NCI-H1694 treated with DMSO at 0.1 percent for 48 hours (cell line): ENCODE data around the gene MEF2D.

Source experiments
- DNase-seq: peaks from one replicate; lab custom pipeline; 2025; lab: John Stamatoyannopoulos, UW

The MEF2D gene

GRCh38 chr1:156500543-156500792 lies at the start of gene MEF2D:
TSS of gene MEF2D (minus strand) at chr1:156500775. CDS start at chr1:156483292, 17,483 bp downstream.
- no peak for DNase-seq

DNA sequence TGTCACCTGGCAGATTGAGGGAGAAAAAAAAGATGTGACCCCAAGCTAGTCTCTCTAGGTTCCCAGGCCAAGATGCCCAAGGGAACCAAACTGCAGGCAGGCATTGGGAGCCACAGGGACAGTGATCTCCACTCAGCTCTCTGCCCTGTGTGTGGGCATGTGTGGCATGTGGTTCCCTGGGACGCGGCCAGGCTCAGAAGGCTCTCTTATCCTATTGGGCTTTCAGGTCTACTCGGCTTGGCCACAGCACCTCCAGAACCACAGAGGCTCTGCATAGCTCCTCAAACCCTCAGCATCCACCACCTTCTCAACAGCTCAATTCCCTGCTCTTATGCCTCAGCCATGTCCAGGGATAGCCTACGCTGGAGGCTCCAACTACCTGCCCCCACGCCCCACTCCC lies 49.8 kb upstream of the MEF2D start:
- no peak for DNase-seq

DNA sequence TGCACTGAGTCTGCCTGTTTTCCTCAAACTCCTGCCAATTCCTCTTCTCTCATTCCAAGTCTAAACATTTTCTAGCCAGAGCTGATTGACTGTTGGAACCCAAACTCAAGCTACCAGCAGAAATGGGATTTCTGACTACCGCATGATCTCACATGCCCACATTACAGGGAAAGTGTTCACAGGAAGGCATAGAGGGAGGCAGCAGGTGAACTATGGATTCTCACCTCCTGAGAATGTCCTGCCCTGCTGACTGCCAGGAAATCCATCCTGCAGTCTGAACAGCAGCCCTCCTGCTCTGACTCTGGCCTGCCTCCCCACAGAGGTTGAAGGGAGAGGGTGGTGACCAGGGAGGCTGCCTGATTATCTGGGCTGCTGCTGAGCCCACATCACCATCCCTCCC lies 49.3 kb upstream of the MEF2D start:
- DNase-seq = no peak

DNA sequence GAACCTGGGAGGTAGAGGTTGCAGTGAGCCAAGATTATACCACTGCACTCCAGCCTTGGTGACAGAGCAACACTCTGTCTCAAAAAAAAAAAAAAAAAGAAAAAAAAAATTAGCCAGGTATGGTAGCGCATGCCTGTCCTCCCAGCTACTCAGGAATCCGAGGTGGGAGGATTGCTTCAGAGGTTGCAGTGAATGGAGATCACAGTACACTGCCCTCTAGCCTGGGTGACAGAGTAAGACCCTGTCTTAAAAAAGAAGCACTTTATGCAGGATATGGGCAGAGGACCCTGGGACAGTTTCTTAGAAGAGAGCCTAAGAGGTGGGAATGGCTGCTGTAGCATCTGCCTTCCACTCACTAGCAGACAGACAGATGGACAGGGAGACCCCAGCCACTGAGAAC lies 48.8 kb upstream of the MEF2D start:
- no peak for DNase-seq

GRCh38 chr1:156547982-156548381 lies 47.4 kb upstream of the MEF2D start:
- DNase-seq = no peak

DNA sequence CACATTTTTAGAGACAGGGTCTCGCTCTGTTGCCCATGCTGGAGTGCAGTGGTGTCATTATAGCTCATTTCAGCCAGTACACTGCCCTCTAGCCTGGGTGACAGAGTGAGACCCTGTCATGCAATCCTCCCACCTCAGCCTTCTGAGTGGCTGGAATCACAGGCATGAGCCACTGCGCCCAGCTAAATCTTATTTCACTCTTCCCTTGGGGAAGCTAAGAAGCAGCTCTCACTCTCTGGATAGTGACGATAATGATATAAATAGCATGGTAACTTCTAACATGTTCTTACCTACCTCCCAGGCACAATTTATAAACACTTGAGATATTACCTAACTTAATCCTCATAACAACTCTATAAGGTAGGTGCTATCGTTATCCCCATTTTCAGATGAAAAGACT lies 46.9 kb upstream of the MEF2D start:
- no peak for DNase-seq

- DNase-seq = no peak
These were observed 45.7 kb upstream of the MEF2D start for GRCh38 chr1:156546267-156546666.

DNA sequence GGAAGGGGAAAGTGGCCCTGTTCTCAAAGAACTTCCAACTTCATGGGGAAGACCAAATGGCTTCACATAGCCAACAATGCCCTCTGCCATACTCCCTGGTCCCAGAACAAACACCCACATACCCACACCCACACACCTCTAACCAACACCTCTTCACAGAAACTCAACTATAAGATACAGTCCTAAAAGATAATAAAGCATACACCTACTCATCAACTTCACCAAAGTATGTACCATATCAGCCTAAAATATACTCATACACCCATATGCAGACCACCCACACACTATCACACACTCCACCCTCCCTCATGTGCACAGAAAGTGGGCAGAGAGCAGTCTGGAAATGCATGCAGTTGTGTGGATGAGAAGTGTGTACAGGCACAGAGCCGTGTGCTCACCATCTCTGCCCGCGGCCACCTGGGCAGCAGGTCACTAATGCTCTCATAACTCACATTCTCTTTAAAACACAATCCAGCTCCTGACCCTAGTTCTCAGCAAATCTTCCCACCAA lies 44.1 kb upstream of the MEF2D start:
- DNase-seq = no peak

DNA sequence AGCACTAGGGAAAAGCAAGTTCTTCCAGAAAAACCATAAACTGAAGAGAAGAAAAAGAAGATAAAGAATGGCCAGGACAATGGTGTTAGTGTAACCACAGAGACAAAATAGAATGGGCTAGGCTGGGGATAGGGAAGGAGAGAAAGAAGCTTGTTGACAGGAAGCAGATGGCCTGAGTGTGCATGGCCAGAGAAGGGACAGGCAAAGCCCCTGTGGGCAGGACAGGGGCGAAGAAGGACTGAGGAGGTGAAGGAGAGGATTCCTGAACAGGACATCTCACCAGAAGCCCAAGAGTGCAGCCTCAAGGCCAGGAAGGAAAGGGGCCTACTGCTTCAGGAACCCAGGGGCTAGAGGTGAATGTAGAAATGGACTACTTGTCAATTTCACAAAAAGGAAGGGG lies 42.5 kb upstream of the MEF2D start:
- DNase-seq = no peak

DNA sequence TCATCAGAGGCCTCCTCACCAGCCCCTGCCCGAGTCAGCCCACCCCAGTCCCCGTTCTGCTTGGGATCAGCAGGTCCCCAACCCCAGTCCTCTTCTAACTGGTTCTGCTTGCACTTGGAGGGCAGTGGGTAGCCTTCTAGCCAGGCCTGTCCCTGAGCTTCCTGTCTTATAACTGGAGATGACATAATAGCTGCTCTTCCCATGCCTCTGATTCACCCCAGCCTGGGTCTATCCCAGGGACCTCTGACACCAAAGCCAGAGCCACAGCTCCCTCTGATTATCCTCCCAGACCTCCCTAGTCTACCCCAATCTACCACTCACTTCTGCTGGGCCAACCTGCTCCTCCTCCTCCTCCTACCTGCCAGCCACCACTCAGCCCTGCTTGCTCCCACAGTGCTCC lies 40.4 kb upstream of the MEF2D start:
- DNase-seq = no peak

DNA sequence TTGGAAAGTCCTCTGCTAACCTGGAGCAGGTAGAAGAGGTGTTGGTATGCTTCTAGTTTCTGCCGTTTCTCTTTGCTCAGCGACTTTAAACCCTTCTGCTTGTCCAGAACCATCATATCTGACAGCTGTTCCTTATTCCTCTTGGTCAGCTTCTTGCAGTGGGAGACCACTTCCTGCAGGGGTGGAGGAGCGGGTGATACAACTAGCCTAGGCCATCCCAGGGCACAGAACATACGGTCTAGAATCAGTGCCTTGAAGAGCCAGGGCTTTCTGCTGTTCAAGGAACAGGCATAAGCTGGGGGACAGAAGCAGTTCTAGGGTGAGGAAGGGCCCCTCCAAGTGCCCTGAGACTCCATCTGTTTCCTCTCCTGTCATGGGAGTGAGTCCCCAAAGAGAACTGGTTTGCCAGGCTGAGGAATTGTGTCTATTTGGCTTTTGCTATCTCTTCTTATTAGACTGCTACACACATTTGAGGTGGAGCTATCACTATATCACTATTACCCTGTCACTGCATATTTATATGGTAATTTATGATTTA lies 39.3 kb upstream of the MEF2D start:
- no peak for DNase-seq

GRCh38 chr1:156538711-156539440 lies 38.3 kb upstream of the MEF2D start:
- no peak for DNase-seq

DNA sequence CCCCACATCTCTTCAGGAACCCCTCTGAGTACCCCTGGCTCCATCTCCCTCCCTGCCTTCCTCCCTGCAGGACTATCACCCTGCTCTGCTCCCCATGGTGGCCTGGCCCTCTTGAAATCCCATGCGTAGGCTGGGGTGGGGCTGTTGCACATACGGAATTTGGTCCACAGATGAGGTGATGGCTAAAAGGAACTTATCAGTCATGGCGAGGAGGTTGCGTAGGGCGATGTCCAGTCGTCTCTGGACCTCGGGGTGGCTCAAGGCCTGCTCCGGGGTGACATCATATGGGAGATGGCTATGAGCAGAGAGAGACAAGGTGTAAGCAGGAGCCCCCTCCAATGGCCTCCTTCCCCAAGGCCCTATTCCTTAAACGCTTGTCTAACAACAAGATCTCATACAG lies 36.5 kb upstream of the MEF2D start:
- DNase-seq = no peak

- no peak for DNase-seq
These were observed 34.0 kb upstream of the MEF2D start for GRCh38 chr1:156534424-156535060.

DNA sequence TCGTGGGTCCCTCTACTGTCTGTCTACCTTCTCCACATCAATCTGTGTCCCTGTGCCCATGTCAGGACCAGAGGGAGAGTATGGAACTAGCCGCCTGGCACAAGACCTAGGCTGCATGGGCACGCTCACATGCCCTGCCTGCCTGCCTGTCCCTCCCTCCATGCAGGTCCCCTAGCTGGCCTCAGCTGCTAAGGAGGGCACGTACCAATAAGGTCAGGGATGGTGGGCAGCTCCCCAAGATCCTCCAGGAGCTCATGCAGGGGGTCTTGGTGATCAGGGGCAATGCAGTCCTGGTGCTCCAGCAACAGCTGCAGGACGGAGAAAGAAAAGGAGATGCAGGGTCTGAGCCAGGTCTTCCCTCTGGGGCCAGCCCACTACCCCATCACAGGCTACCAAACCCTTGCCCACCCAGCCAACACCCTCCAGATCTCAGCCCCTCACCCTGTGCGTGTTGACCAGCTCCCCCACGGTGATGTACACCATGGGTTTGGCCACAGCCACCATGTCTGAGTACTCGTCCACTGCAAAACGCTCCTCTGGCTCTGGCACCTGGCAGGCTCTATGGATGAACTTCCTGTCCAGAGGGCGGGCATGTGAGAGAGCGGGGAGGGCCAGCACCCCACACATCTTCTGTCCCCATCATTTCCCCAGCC lies 33.1 kb upstream of the MEF2D start:
- DNase-seq = no peak

- DNase-seq = no peak
These were observed 31.8 kb upstream of the MEF2D start for GRCh38 chr1:156532374-156532773.

GRCh38 chr1:156530006-156530405 lies 29.4 kb upstream of the MEF2D start:
- DNase-seq = no peak

GRCh38 chr1:156528875-156529425 lies 28.4 kb upstream of the MEF2D start:
- DNase-seq = no peak

DNA sequence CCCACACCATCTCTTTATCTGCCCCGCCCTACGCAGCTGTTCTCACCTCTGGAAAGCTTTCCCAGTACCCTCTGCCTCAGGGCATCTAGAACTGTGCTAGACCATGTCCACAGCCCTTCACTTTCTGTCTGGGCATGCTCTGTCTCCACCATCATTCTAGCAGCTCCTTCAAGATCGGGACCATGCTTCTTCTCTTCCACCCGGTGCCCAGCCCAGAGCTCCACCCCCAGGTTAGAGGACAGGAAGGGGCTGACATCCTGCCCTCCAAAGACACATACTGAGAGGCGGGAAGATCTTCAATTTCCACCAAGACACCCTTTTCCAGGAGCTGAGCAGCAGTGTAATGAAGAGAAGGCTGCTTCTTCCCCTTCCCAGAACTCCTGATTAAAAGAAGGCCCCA lies 27.7 kb upstream of the MEF2D start:
- DNase-seq = no peak

DNA sequence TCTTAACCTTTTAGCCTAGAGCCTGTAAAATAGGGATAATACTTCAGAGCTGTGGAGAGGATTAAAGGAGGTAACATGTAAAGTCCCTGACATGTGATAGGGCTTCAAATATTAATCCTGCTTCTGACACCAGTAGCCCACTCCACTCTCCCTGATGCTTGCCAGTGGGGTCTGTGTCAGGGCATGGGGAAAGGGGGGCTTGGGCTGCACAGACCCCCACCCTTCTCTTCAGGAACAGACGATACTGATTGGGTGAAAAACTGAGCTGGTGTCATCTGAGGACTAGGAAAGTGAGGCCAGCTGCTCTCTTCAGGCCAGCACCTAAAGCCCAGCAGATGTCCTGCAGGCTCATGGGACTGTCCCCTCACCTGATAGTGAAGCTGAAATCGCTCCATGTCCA lies 27.0 kb upstream of the MEF2D start:
- no peak for DNase-seq

- DNase-seq = no peak
These were observed 25.4 kb upstream of the MEF2D start for GRCh38 chr1:156525856-156526489.

GRCh38 chr1:156525071-156525501 lies 24.5 kb upstream of the MEF2D start:
- no peak for DNase-seq
